Spleen (tissue), 11 donors: ENCODE results near the gene SLC26A2. TPM values are rescaled to one million over a fixed set of nuclear protein-coding genes. Genes with fewer than 3 reads are reported as not detected.
A peak's percentile ranks its signal among the peaks of the same experiment; 100 is the strongest.
"Not testable (repeated sequence)": the region's sequence is repeated elsewhere in the genome, so short reads cannot be mapped to it uniquely, and the experiment has no call there.

Experiments used
- DNase-seq: peaks from one replicate; pipeline ENCODE4 v3.0.0-alpha.2; 2020
- H3K27ac ChIP-seq, 8 donors: fragments of 200-600 bp; sonication (generic) in 7 of 8; 1 replicate in 4 of 8; 2 replicates in 4 of 8; pipeline versions ENCODE4 v1.5.0 to v1.8.0; 2016 to 2021; ENCODE audit warnings: inconsistent platforms in 4 of 8, mild to moderate bottlenecking in 4 of 8, moderate library complexity in 1 of 8
- H3K27me3 ChIP-seq, 7 donors: fragments of 200-600 bp; sonication (generic) in 6 of 7; replicated peaks in 1 of 7; 1 replicate in 4 of 7; 2 replicates in 3 of 7; pipeline versions ENCODE4 v1.5.0 to v1.8.0; 2016 to 2021; ENCODE audit warnings: inconsistent platforms in 3 of 7, mild to moderate bottlenecking in 1 of 7
- H3K36me3 ChIP-seq, 6 donors: fragments of 200-600 bp; sonication (generic) in 5 of 6; 1 replicate in 4 of 6; 2 replicates in 2 of 6; pipeline versions ENCODE4 v1.5.0 to v1.8.0; 2016 to 2021; ENCODE audit warnings: inconsistent platforms in 2 of 6
- H3K4me1 ChIP-seq, 6 donors: fragments of 200-600 bp; sonication (generic) in 5 of 6; 1 replicate in 3 of 6; 2 replicates in 3 of 6; pipeline versions ENCODE4 v1.5.0 to v1.8.0; 2016 to 2021; ENCODE audit warnings: inconsistent platforms in 3 of 6
- H3K4me3 ChIP-seq, 8 donors: fragments of 200-600 bp; sonication (generic) in 7 of 8; 1 replicate in 4 of 8; 2 replicates in 4 of 8; pipeline versions ENCODE4 v1.5.0 to v1.8.0; 2016 to 2021; ENCODE audit warnings: inconsistent platforms in 4 of 8, mild to moderate bottlenecking in 4 of 8, moderate library complexity in 2 of 8
- H3K9me3 ChIP-seq, 8 donors: fragments of 200-600 bp; sonication (generic) in 7 of 8; 1 replicate in 4 of 8; 2 replicates in 4 of 8; pipeline versions ENCODE4 v1.5.0 to v1.8.0; 2016 to 2021; ENCODE audit warnings: inconsistent platforms in 4 of 8
- CTCF ChIP-seq, 11 experiments: fragments of 200-600 bp in 7 of 11; fragments of 450-650 bp in 4 of 11; sonication (generic) in 4 of 11; IDR thresholded peaks in 8 of 11; conservative IDR thresholded peaks in 3 of 11; 1 replicate in 7 of 11; 2 replicates in 4 of 11; pipeline versions ENCODE4 v1.4.0 to v1.8.0; 2016 to 2021; ENCODE audit warnings: antibody characterized with exemption in 11 of 11, inconsistent platforms in 4 of 11, mild to moderate bottlenecking in 1 of 11
- POLR2A ChIP-seq, 3 donors: fragments of 450-650 bp; IDR thresholded peaks; one replicate each; pipeline ENCODE4 v1.5.1; 2017; ENCODE audit warnings: antibody characterized with exemption in 3 of 3, mild to moderate bottlenecking in 1 of 3
- POLR2AphosphoS5 ChIP-seq, 3 donors: sonication (generic); formaldehyde crosslinking; IDR thresholded peaks; one replicate each; pipeline ENCODE4 v1.5.1; 2017; ENCODE audit warnings: antibody characterized with exemption in 3 of 3
- WGBS, 5 donors: extraction: QIAGEN DNeasy Blood & Tissue Kit in 3 of 5; methylation state at CpG; one replicate each; pipeline versions ENCODE4 v1.1.5 to v1.1.7; 2013 to 2018; 5-methylcytosine and 5-hydroxymethylcytosine counted together
- intact Hi-C: fragments of 100-400 bp; cut with DNase I; formaldehyde crosslinking; loops from one replicate; pipeline ENCODE4 v1.15.0; 2023; ENCODE audit warnings: low total_unique reads
- polyA plus RNA-seq, 3 donors: library from polyadenylated mRNA; stranded (reverse); fragments of 200-250 nt; gene quantifications; one replicate each; pipeline ENCODE4 v1.2.1, GENCODE V29; 2013
- total RNA-seq, 7 donors: library from RNA; depleted of rRNA in 3 of 7; stranded (reverse); fragments of >200 nt in 3 of 7; fragmentation: NEBNext Ultra II Directional in 4 of 7; extraction: Animal tissue kit (Norgen Biotek cat#: 25700) in 4 of 7; gene quantifications; one replicate each; pipeline versions ENCODE4 v1.1.0 to v1.2.1, GENCODE V29; 2016 to 2021
- donor health status: healthy with polysubstance abuse.
- donor health status: DM: no; HTN: no; CAD: no; lungs with moderate emphysema.
- donor health status: DM: no; HTN: no; CAD: no.
- donor health status: Bipolar disorder and iron deficiency.
- donor health status: healthy.
- donor health status: DM: no; HTN: no; CAD: no.
- donor health status: DM: yes; HTN: yes; CAD: no.

The SLC26A2 gene
- total and polyA plus RNA-seq, 10 donors: 1.9 to 14.8 (median 10.1) TPM

- Histone ChIP-seq H3K27ac (peak overlapping the region in 2 of 8 donors; percentile 24 to 42), H3K9me3 (no peaks in the 10 kb centered on the region), H3K27me3 (no peaks in the 10 kb centered on the region), H3K4me1 (peaks cover 0 to 30% (median 3%) of the 10 kb centered on the region in 6 donors), H3K4me3 (no peak overlapping the region), H3K36me3 (no peaks in the 10 kb centered on the region)
- DNase-seq: no peak
- TF ChIP-seq POLR2A (IDR thresholded peaks at IDR 0.05): no peak
- TF ChIP-seq POLR2AphosphoS5 (IDR thresholded peaks at IDR 0.05): no peak
- no peak for TF ChIP-seq CTCF (IDR thresholded peaks at IDR 0.05 in 8 of 11, conservative IDR thresholded peaks at IDR 0.05 in 3 of 11)
- 51 to 70% (median 66%) methylated on average over 9 of the region's 9 CpGs for WGBS, 5 donors
- intact Hi-C loops: no loop called here
Measured at GRCh38 chr5:149940077-149940574, 20.4 kb upstream of the SLC26A2 start.

- 71 to 86% (median 75%) methylated on average over 5 of the region's 5 CpGs for WGBS, 5 donors
- H3K4me3 ChIP-seq: no peak overlapping the region
- intact Hi-C loops: no loop called here
- no peak for TF ChIP-seq CTCF (IDR thresholded peaks at IDR 0.05 in 8 of 11, conservative IDR thresholded peaks at IDR 0.05 in 3 of 11)
- no peak for TF ChIP-seq POLR2A (IDR thresholded peaks at IDR 0.05)
- no peak for TF ChIP-seq POLR2AphosphoS5 (IDR thresholded peaks at IDR 0.05)
- no peaks in the 10 kb centered on the region for H3K27me3 ChIP-seq
- H3K4me1 ChIP-seq: peaks cover 0 to 30% (median 3%) of the 10 kb centered on the region in 6 donors
- no peak for DNase-seq
- H3K36me3 ChIP-seq: no peaks in the 10 kb centered on the region
- H3K27ac ChIP-seq: no peak overlapping the region
- no peaks in the 10 kb centered on the region for H3K9me3 ChIP-seq
Measured at GRCh38 chr5:149940941-149941644, 19.5 kb upstream of the SLC26A2 start.

GRCh38 chr5:149941795-149942194 lies 18.8 kb upstream of the SLC26A2 start:
- 86 to 93% (median 92%) methylated on average over 4 of the region's 4 CpGs for WGBS, 5 donors
- intact Hi-C loops: no loop called here
- no peaks in the 10 kb centered on the region for H3K36me3 ChIP-seq
- no peaks in the 10 kb centered on the region for H3K27me3 ChIP-seq
- peaks cover 0 to 30% (median 3%) of the 10 kb centered on the region in 6 donors for H3K4me1 ChIP-seq
- no peak for DNase-seq
- no peak overlapping the region for H3K4me3 ChIP-seq
- no peaks in the 10 kb centered on the region for H3K9me3 ChIP-seq
- no peak for TF ChIP-seq POLR2A (IDR thresholded peaks at IDR 0.05)
- no peak for TF ChIP-seq CTCF (IDR thresholded peaks at IDR 0.05 in 8 of 11, conservative IDR thresholded peaks at IDR 0.05 in 3 of 11)
- TF ChIP-seq POLR2AphosphoS5 (IDR thresholded peaks at IDR 0.05): no peak
- no peak overlapping the region for H3K27ac ChIP-seq

GRCh38 chr5:149942199-149942598 lies 18.4 kb upstream of the SLC26A2 start:
- Histone ChIP-seq H3K36me3 (no peaks in the 10 kb centered on the region), H3K9me3 (no peaks in the 10 kb centered on the region), H3K4me1 (peaks cover 0 to 30% (median 3%) of the 10 kb centered on the region in 6 donors), H3K27me3 (no peaks in the 10 kb centered on the region), H3K27ac (no peak overlapping the region), H3K4me3 (no peak overlapping the region)
- 87 to 97% (median 96%) methylated on average over 2 of the region's 2 CpGs for whole genome bisulfite sequencing, 5 donors
- TF ChIP-seq POLR2AphosphoS5 (IDR thresholded peaks at IDR 0.05) (no peak), CTCF (IDR thresholded peaks at IDR 0.05 in 8 of 11, conservative IDR thresholded peaks at IDR 0.05 in 3 of 11) (no peak), POLR2A (IDR thresholded peaks at IDR 0.05) (no peak)
- DNase-seq: no peak
- intact Hi-C loops: no loop called here

GRCh38 chr5:149942741-149943169 lies 17.8 kb upstream of the SLC26A2 start:
- H3K36me3 ChIP-seq, DNase-seq, H3K27ac ChIP-seq, H3K4me3 ChIP-seq, intact Hi-C loops, H3K27me3 ChIP-seq, H3K9me3 ChIP-seq: not testable (repeated sequence)
- 66 to 77% (median 73%) methylated on average over 4 of the region's 4 CpGs for WGBS, 5 donors
- peaks cover 0 to 28% (median 2%) of the 10 kb centered on the region in 6 donors for H3K4me1 ChIP-seq

GRCh38 chr5:149943177-149943949 lies 17.2 kb upstream of the SLC26A2 start:
- H3K9me3 ChIP-seq, intact Hi-C loops, H3K27ac ChIP-seq, DNase-seq, H3K36me3 ChIP-seq, H3K4me3 ChIP-seq, H3K27me3 ChIP-seq: not testable (repeated sequence)
- peaks cover 0 to 22% (median 0%) of the 10 kb centered on the region in 6 donors for H3K4me1 ChIP-seq
- WGBS, 5 donors: 93 to 96% (median 94%) methylated on average over 6 of the region's 6 CpGs
